Measurements from ENCODE around the gene TTN. TPM values are rescaled to one million over a fixed set of nuclear protein-coding genes. Genes with fewer than 3 reads are reported as not detected.

The TTN gene
- total RNA-seq, 6 donors from 2014 or later: 13.8 to 895 (median 119) TPM

GRCh38 chr2:178702361-178702760, 104.9 kb downstream of the TTN start:
- H3K4me3 ChIP-seq: no peak overlapping the region
- 89% methylated on average over 6 of the region's 6 CpGs for WGBS, 2 donors

GRCh38 chr2:178700922-178701342, 106.3 kb downstream of the TTN start:
- no peak for ATAC-seq (ENCODE audit: low FRiP score in 2 of 2)
- H3K27me3 ChIP-seq: no peaks in the 10 kb centered on the region
- H3K9me3 ChIP-seq: no peaks in the 10 kb centered on the region
- WGBS, 2 donors: 59 to 63% methylated on average over 9 of the region's 9 CpGs
- no peak overlapping the region for H3K27ac ChIP-seq
- H3K4me3 ChIP-seq: no peak overlapping the region
- no peaks in the 10 kb centered on the region for H3K4me1 ChIP-seq
- no peaks in the 10 kb centered on the region for H3K36me3 ChIP-seq
- DNase-seq: no peak
- TF ChIP-seq POLR2AphosphoS5 (IDR thresholded peaks at IDR 0.05) (no peak), CTCF (IDR thresholded peaks at IDR 0.05) (peak; percentile 50 to 85 (median 60)), EP300 (IDR thresholded peaks at IDR 0.05) (no peak), POLR2A (IDR thresholded peaks at IDR 0.05) (no peak)

More at GRCh38 chr2:178702361-178702760, 104.9 kb downstream of the TTN start:
- Histone ChIP-seq H3K4me1 (no peaks in the 10 kb centered on the region), H3K27ac (no peak overlapping the region), H3K9me3 (no peaks in the 10 kb centered on the region), H3K27me3 (no peaks in the 10 kb centered on the region), H3K36me3 (no peaks in the 10 kb centered on the region)
- DNase-seq (no peak), ATAC-seq (ENCODE audit: low FRiP score in 2 of 2) (no peak)
- TF ChIP-seq POLR2A (IDR thresholded peaks at IDR 0.05) (no peak), EP300 (IDR thresholded peaks at IDR 0.05) (no peak), CTCF (IDR thresholded peaks at IDR 0.05) (no peak), POLR2AphosphoS5 (IDR thresholded peaks at IDR 0.05) (no peak)

- WGBS, 2 donors: 93 to 95% methylated on average over 3 of the region's 3 CpGs
- no peak for DNase-seq
- H3K9me3 ChIP-seq: no peaks in the 10 kb centered on the region
- no peak overlapping the region for H3K27ac ChIP-seq
- no peaks in the 10 kb centered on the region for H3K36me3 ChIP-seq
- no peaks in the 10 kb centered on the region for H3K27me3 ChIP-seq
- no peak for ATAC-seq (ENCODE audit: low FRiP score in 2 of 2)
- no peak overlapping the region for H3K4me3 ChIP-seq
- no peak for TF ChIP-seq EP300 (IDR thresholded peaks at IDR 0.05)
- no peak for TF ChIP-seq POLR2A (IDR thresholded peaks at IDR 0.05)
- TF ChIP-seq CTCF (IDR thresholded peaks at IDR 0.05): no peak
- no peak for TF ChIP-seq POLR2AphosphoS5 (IDR thresholded peaks at IDR 0.05)
- no peaks in the 10 kb centered on the region for H3K4me1 ChIP-seq
These were observed 107.1 kb downstream of the TTN start for GRCh38 chr2:178700136-178700535.

- no peak for DNase-seq
These were observed 114.4 kb downstream of the TTN start for GRCh38 chr2:178692845-178693244.

GRCh38 chr2:178689808-178690207, 117.4 kb downstream of the TTN start:
- WGBS, 2 donors: 87 to 90% methylated on average over 1 of the region's 1 CpG
- Histone ChIP-seq H3K4me1 (no peaks in the 10 kb centered on the region), H3K36me3 (peaks cover 0 to 5% (median 2%) of the 10 kb centered on the region in 4 donors), H3K27me3 (no peaks in the 10 kb centered on the region), H3K9me3 (no peaks in the 10 kb centered on the region), H3K27ac (no peak overlapping the region), H3K4me3 (no peak overlapping the region)
- DNase-seq (no peak), ATAC-seq (ENCODE audit: low FRiP score in 2 of 2) (no peak)
- TF ChIP-seq CTCF (IDR thresholded peaks at IDR 0.05): no peak
- no peak for TF ChIP-seq POLR2A (IDR thresholded peaks at IDR 0.05)
- no peak for TF ChIP-seq POLR2AphosphoS5 (IDR thresholded peaks at IDR 0.05)
- TF ChIP-seq EP300 (IDR thresholded peaks at IDR 0.05): no peak

More at GRCh38 chr2:178692845-178693244, 114.4 kb downstream of the TTN start:
- H3K4me3 ChIP-seq: no peak overlapping the region
- no peaks in the 10 kb centered on the region for H3K27me3 ChIP-seq
- no peak for TF ChIP-seq EP300 (IDR thresholded peaks at IDR 0.05)
- no peaks in the 10 kb centered on the region for H3K4me1 ChIP-seq
- no peak for ATAC-seq (ENCODE audit: low FRiP score in 2 of 2)
- 88 to 93% methylated on average over 2 of the region's 2 CpGs for WGBS, 2 donors
- H3K27ac ChIP-seq: no peak overlapping the region
- peaks cover 0 to 5% (median 2%) of the 10 kb centered on the region in 4 donors for H3K36me3 ChIP-seq
- no peaks in the 10 kb centered on the region for H3K9me3 ChIP-seq

Data from upper lobe of left lung (tissue), 6 donors.